ENCODE measurements around the gene KLLN.
"Not testable (repeated sequence)": the region's sequence is repeated elsewhere in the genome, so short reads cannot be mapped to it uniquely, and the experiment has no call there.

The KLLN gene

GRCh38 chr10:87863053-87863943, at the start of gene KLLN, which contains the start of gene PTEN:
Gene KLLN (minus strand): TSS chr10:87863533. CDS start chr10:87862487, 1,046 bp downstream.
Gene PTEN (plus strand): TSS chr10:87863625. CDS start chr10:87864470, 845 bp downstream.
- peak; percentile 90 for DNase-seq (ENCODE audit: low spot score)
- in situ Hi-C loops (cut with MboI; ENCODE audit: low pct_unique_long_range_greater_than_20kb, low sequenced_read_pairs, unreplicated experiment), result loop anchor here (5.0 to 10.0 kb wide), 3 partner anchors 242 to 689 kb away; no protein-coding TSS in a partner anchor
- TF ChIP-seq CTCF (IDR thresholded peaks at IDR 0.05; ENCODE audit: extremely low read depth, insufficient read depth, missing control alignments), result no peak

- DNase-seq (ENCODE audit: low spot score); in situ Hi-C loops (cut with MboI; ENCODE audit: low pct_unique_long_range_greater_than_20kb, low sequenced_read_pairs, unreplicated experiment): not testable (repeated sequence)
These were observed 40.1 kb upstream of the KLLN start for GRCh38 chr10:87903396-87903795.

- in situ Hi-C loops (cut with MboI; ENCODE audit: low pct_unique_long_range_greater_than_20kb, low sequenced_read_pairs, unreplicated experiment); DNase-seq (ENCODE audit: low spot score): not testable (repeated sequence)
These were observed 34.6 kb upstream of the KLLN start for GRCh38 chr10:87897957-87898356.

- in situ Hi-C loops (cut with MboI; ENCODE audit: low pct_unique_long_range_greater_than_20kb, low sequenced_read_pairs, unreplicated experiment), result no loop called here
- no peak for DNase-seq (ENCODE audit: low spot score)
- no peak for TF ChIP-seq CTCF (IDR thresholded peaks at IDR 0.05; ENCODE audit: extremely low read depth, insufficient read depth, missing control alignments)
These were observed 32.9 kb upstream of the KLLN start for GRCh38 chr10:87896216-87896615.

- no peak for DNase-seq (ENCODE audit: low spot score)
- no peak for TF ChIP-seq CTCF (IDR thresholded peaks at IDR 0.05; ENCODE audit: extremely low read depth, insufficient read depth, missing control alignments)
- in situ Hi-C loops (cut with MboI; ENCODE audit: low pct_unique_long_range_greater_than_20kb, low sequenced_read_pairs, unreplicated experiment), result no loop called here
These were observed 32.1 kb upstream of the KLLN start for GRCh38 chr10:87895430-87895829.

GRCh38 chr10:87887548-87888289, 24.4 kb upstream of the KLLN start:
- in situ Hi-C loops (cut with MboI; ENCODE audit: low pct_unique_long_range_greater_than_20kb, low sequenced_read_pairs, unreplicated experiment), result no loop called here
- no peak for TF ChIP-seq CTCF (IDR thresholded peaks at IDR 0.05; ENCODE audit: extremely low read depth, insufficient read depth, missing control alignments)

GRCh38 chr10:87887146-87887545, 23.8 kb upstream of the KLLN start:
- in situ Hi-C loops (cut with MboI; ENCODE audit: low pct_unique_long_range_greater_than_20kb, low sequenced_read_pairs, unreplicated experiment), result no loop called here
- no peak for TF ChIP-seq CTCF (IDR thresholded peaks at IDR 0.05; ENCODE audit: extremely low read depth, insufficient read depth, missing control alignments)
- DNase-seq (ENCODE audit: low spot score), result no peak

More at GRCh38 chr10:87887548-87888289, 24.4 kb upstream of the KLLN start:
- DNase-seq (ENCODE audit: low spot score), result no peak

All from GM13977 (cell line).